ENCODE results near the gene RAB25.

RAB25 gene

DNA sequence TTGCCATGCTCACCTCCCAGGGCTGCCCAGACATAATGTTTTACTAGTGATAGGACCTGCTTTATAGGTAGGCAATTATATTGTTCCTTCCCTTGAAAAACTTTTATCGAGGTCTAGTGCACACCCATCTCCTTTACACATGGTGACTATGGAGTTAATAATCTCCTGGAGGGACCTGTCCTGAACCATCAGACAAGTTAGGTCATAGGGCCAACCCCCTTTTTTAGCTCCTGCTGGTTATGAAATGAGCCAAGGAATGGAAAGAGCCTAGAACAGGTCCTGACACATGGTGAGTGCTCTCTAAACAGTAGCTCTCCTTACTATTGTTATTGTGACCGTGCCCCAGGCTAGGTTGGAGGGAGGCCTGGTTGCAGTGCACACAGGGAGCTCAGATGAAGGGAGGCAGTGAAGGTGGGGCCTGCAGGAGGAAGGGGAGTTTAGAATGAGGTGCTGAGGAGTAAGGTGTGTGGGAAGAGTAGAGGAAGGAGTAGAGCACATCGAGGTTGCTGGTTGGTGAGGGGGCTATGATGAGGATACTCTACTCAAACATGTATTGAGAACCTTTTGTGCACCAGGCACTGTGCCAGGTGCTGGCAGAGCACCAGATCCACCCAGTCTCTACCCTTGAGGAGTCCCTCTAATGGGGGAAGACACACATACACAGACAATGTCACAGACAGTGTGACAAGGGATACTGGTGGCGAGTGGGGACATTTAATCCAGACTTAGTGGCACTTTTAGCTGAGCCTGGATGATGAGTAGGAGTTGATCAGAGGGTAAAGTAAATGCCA is 39.4 kb downstream of the RAB25 start:
- H3K4me3 ChIP-seq (replicated peaks; ENCODE audit: low read depth, low read length), result no peak overlapping the region
- TF ChIP-seq CTCF (IDR thresholded peaks at IDR 0.05; ENCODE audit: low read length, missing control alignments), result no peak
- no peak for DNase-seq (ENCODE audit: low read depth)

- DNase-seq (ENCODE audit: low read depth), result no peak
- TF ChIP-seq CTCF (IDR thresholded peaks at IDR 0.05; ENCODE audit: low read length, missing control alignments), result no peak
- H3K4me3 ChIP-seq (replicated peaks; ENCODE audit: low read depth, low read length), result no peak overlapping the region
Measured at GRCh38 chr1:156101880-156102279, 40.9 kb downstream of the RAB25 start.

DNA sequence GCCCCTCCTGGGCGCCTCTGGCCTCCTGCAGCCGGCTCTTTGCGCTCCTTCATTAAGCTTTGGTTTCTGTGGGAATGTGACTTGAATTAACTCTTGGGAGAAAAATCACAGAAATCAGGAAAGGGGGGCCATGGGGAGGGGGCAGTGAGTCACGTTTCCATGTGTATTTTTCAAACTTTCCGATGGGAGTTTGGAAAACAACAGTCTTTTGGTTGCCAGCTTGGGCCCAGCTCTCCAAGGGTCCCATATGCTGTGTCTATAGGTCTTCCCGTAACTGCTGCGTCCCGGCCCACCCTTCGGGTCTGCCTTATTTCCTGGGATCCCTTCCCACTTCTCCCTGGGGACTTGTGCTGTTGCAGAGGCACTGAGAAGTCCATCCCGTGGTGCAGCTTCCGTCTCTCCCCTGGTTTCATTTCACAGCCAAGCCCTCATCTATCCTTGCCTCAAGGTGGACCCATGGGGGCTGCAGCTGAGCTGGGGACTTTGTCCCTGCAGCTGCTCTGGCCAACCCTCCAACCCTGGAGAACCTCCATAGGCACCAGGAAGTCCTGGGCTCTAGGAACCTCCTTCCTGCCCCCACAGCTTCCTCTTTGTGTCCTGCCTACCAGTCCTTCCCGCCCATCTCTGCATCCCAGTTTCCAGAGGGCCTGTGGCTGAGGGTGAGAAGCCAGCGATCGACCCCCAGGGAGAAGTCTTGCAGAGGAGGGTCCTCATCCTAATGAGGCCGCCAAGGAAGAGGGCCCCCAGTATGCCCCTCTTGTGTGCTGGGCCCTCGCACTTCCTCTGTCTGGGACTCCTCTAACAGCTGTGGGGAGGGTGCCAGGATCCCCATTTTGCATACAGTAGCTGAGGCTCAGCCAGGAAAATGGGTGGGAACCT is 41.9 kb downstream of the RAB25 start:
- no peak overlapping the region for H3K4me3 ChIP-seq (replicated peaks; ENCODE audit: low read depth, low read length)
- TF ChIP-seq CTCF (IDR thresholded peaks at IDR 0.05; ENCODE audit: low read length, missing control alignments), result no peak
- peak; percentile 59 for DNase-seq (ENCODE audit: low read depth)

GRCh38 chr1:156103521-156103947 is 42.6 kb downstream of the RAB25 start:
- H3K4me3 ChIP-seq (replicated peaks; ENCODE audit: low read depth, low read length), result no peak overlapping the region
- no peak for TF ChIP-seq CTCF (IDR thresholded peaks at IDR 0.05; ENCODE audit: low read length, missing control alignments)
- no peak for DNase-seq (ENCODE audit: low read depth)

GRCh38 chr1:156104065-156104810 is 43.3 kb downstream of the RAB25 start:
- no peak for TF ChIP-seq CTCF (IDR thresholded peaks at IDR 0.05; ENCODE audit: low read length, missing control alignments)
- H3K4me3 ChIP-seq (replicated peaks; ENCODE audit: low read depth, low read length), result no peak overlapping the region
- peak; percentile 94 for DNase-seq (ENCODE audit: low read depth)

GRCh38 chr1:156104861-156105832 is 44.2 kb downstream of the RAB25 start:
- H3K4me3 ChIP-seq (replicated peaks; ENCODE audit: low read depth, low read length), result no peak overlapping the region
- TF ChIP-seq CTCF (IDR thresholded peaks at IDR 0.05; ENCODE audit: low read length, missing control alignments), result no peak
- peak; percentile 74 for DNase-seq (ENCODE audit: low read depth)

Data from fibroblast of pulmonary artery (primary cell).